HEK293T (cell line): Measurements from ENCODE around the gene GPR141.

Experiments used
- CTCF ChIA-PET: fragments of 350-600 bp; formaldehyde crosslinking; extraction: SDS; loops from one replicate; lab custom pipeline; 2021; ENCODE audit warnings: antibody characterized with exemption, inconsistent platforms; lab: Yijun Ruan, JAX
- POLR2A ChIA-PET: fragments of 350-600 bp; formaldehyde crosslinking; extraction: SDS; loops from one replicate; lab custom pipeline; 2020; ENCODE audit warnings: antibody characterized with exemption, inconsistent platforms; lab: Yijun Ruan, JAX
- DNase-seq: peaks from one replicate; pipeline ENCODE4 v3.0.0; 2012; ENCODE audit warnings: mixed read lengths; ENCODE audit errors: extremely low spot score
- ARNT ChIP-seq: fragments of 450-650 bp; IDR thresholded peaks from 2 replicates; pipeline ENCODE4 v1.6.1; 2017; ENCODE audit warnings: mild to moderate bottlenecking
- BHLHE40 ChIP-seq: fragments of 450-650 bp; IDR thresholded peaks from 2 replicates; pipeline ENCODE4 v1.6.1; 2016; ENCODE audit warnings: mild to moderate bottlenecking, moderate library complexity, borderline replicate concordance
- CTBP1 ChIP-seq: fragments of 450-650 bp; IDR thresholded peaks from 2 replicates; pipeline ENCODE4 v1.6.1; 2016; ENCODE audit warnings: borderline replicate concordance
- ELF4 ChIP-seq: fragments of 450-650 bp; IDR thresholded peaks from 2 replicates; pipeline ENCODE4 v1.6.1; 2017; ENCODE audit warnings: antibody characterized with exemption
- FOXA1 ChIP-seq: fragments of 450-650 bp; IDR thresholded peaks from 2 replicates; pipeline ENCODE4 v1.6.1; 2016; ENCODE audit warnings: mild to moderate bottlenecking
- FOXK2 ChIP-seq: fragments of 450-650 bp; IDR thresholded peaks from 2 replicates; pipeline ENCODE4 v1.6.1; 2016; ENCODE audit warnings: mild to moderate bottlenecking
- FOXM1 ChIP-seq: fragments of 450-650 bp; IDR thresholded peaks from 2 replicates; pipeline ENCODE4 v1.6.1; 2017; ENCODE audit warnings: mild to moderate bottlenecking, borderline replicate concordance
- HDGF ChIP-seq: fragments of 450-650 bp; IDR thresholded peaks from 2 replicates; pipeline ENCODE4 v1.6.1; 2017; ENCODE audit warnings: antibody characterized with exemption, borderline replicate concordance
- L3MBTL2 ChIP-seq: fragments of 450-650 bp; conservative IDR thresholded peaks from 2 replicates; pipeline ENCODE4 v1.6.1; 2016; ENCODE audit warnings: mild to moderate bottlenecking
- LEF1 ChIP-seq: fragments of 450-650 bp; IDR thresholded peaks from 2 replicates; pipeline ENCODE4 v1.6.1; 2017; ENCODE audit warnings: mild to moderate bottlenecking, borderline replicate concordance
- NFRKB ChIP-seq: fragments of 450-650 bp; IDR thresholded peaks from 2 replicates; pipeline ENCODE4 v1.6.1; 2016; ENCODE audit warnings: mild to moderate bottlenecking, moderate library complexity
- PKNOX1 ChIP-seq: fragments of 450-650 bp; IDR thresholded peaks from 2 replicates; pipeline ENCODE4 v1.6.1; 2016
- SP1 ChIP-seq: fragments of 450-650 bp; IDR thresholded peaks from 2 replicates; pipeline ENCODE4 v1.6.1; 2017
- SUZ12 ChIP-seq: fragments of 450-650 bp; IDR thresholded peaks from 2 replicates; pipeline ENCODE4 v1.6.1; 2016; ENCODE audit warnings: mild to moderate bottlenecking
- TARDBP ChIP-seq: fragments of 450-650 bp; IDR thresholded peaks from 2 replicates; pipeline ENCODE4 v1.6.1; 2016
- ZNF384 ChIP-seq: fragments of 450-650 bp; IDR thresholded peaks from 2 replicates; pipeline ENCODE4 v1.6.1; 2016

The GPR141 gene

GRCh38 chr7:37674531-37674930 lies 9.0 kb upstream of the GPR141 start:
- no peak for TF ChIP-seq ELF4
- no peak for TF ChIP-seq FOXM1
- no peak for TF ChIP-seq TARDBP
- no peak for TF ChIP-seq ARNT
- TF ChIP-seq PKNOX1, result no peak
- DNase-seq, result no peak
- ChIA-PET CTCF (no interaction called here), POLR2A (no interaction called here)

GRCh38 chr7:37675749-37676148 lies 7.8 kb upstream of the GPR141 start:
- TF ChIP-seq TARDBP (no peak), ELF4 (no peak), NFRKB (no peak), FOXM1 (no peak), BHLHE40 (no peak), L3MBTL2 (no peak)
- ChIA-PET POLR2A (no interaction called here), CTCF (interaction anchor here (0.7 kb wide), 1 partner anchor 98 kb away, joined by 3 read pairs; no protein-coding TSS in a partner anchor)
- DNase-seq, result no peak

- POLR2A ChIA-PET, result no interaction called here
- TF ChIP-seq SUZ12 (no peak), FOXM1 (no peak), FOXA1 (no peak), BHLHE40 (no peak)
- CTCF ChIA-PET, result no interaction called here
- DNase-seq, result no peak
Measured at GRCh38 chr7:37684927-37685326, 1.4 kb downstream of the GPR141 start.

- DNase-seq, result no peak
- no peak for TF ChIP-seq BHLHE40
- TF ChIP-seq SUZ12, result no peak
- TF ChIP-seq LEF1, result no peak
- TF ChIP-seq TARDBP, result no peak
- no peak for TF ChIP-seq HDGF
- no peak for TF ChIP-seq FOXK2
- no peak for TF ChIP-seq CTBP1
- TF ChIP-seq FOXA1, result no peak
- no peak for TF ChIP-seq PKNOX1
- no peak for TF ChIP-seq NFRKB
- TF ChIP-seq FOXM1, result no peak
- ChIA-PET POLR2A (no interaction called here), CTCF (no interaction called here)
Measured at GRCh38 chr7:37686556-37687345, 3.2 kb downstream of the GPR141 start.

GRCh38 chr7:37690206-37690605 lies 6.6 kb downstream of the GPR141 start:
- no peak for DNase-seq
- no peak for TF ChIP-seq NFRKB
- no peak for TF ChIP-seq PKNOX1
- TF ChIP-seq LEF1, result no peak
- ChIA-PET POLR2A (no interaction called here), CTCF (no interaction called here)

GRCh38 chr7:37694208-37695094 lies 10.9 kb downstream of the GPR141 start:
- ChIA-PET POLR2A (no interaction called here), CTCF (no interaction called here)
- no peak for TF ChIP-seq FOXK2
- no peak for TF ChIP-seq NFRKB
- TF ChIP-seq CTBP1, result no peak
- TF ChIP-seq FOXM1, result no peak
- TF ChIP-seq SUZ12, result no peak
- no peak for TF ChIP-seq PKNOX1
- no peak for TF ChIP-seq HDGF
- no peak for TF ChIP-seq L3MBTL2
- no peak for TF ChIP-seq BHLHE40
- no peak for TF ChIP-seq LEF1
- TF ChIP-seq ZNF384, result no peak
- TF ChIP-seq TARDBP, result no peak
- TF ChIP-seq ARNT, result no peak
- no peak for TF ChIP-seq FOXA1
- no peak for TF ChIP-seq SP1
- TF ChIP-seq ELF4, result no peak
- no peak for DNase-seq
